Jurkat, Clone E6-1 (cell line): Measurements from ENCODE around the gene MTG2. TPM values are rescaled to one million over a fixed set of nuclear protein-coding genes. Genes with fewer than 3 reads are reported as not detected.

ENCODE experiments used
- DNase-seq: peaks from one replicate; pipeline ENCODE4 v3.0.0-alpha.2; 2011; ENCODE audit warnings: low read depth, low spot score
- H3K4me3 ChIP-seq: 2 replicates; pipeline ENCODE4 v1.5.1; 2011; ENCODE audit warnings: mild to moderate bottlenecking, low read length, control low read depth, moderate library complexity
- polyA plus RNA-seq: library from polyadenylated mRNA; unstranded; fragments of >200 nt; gene quantifications from one replicate; pipeline ENCODE4 v1.2.1, GENCODE V29; 2012; ENCODE audit warnings: missing spikeins; ENCODE audit not compliant: insufficient read length, insufficient read depth

Gene MTG2, protein sequence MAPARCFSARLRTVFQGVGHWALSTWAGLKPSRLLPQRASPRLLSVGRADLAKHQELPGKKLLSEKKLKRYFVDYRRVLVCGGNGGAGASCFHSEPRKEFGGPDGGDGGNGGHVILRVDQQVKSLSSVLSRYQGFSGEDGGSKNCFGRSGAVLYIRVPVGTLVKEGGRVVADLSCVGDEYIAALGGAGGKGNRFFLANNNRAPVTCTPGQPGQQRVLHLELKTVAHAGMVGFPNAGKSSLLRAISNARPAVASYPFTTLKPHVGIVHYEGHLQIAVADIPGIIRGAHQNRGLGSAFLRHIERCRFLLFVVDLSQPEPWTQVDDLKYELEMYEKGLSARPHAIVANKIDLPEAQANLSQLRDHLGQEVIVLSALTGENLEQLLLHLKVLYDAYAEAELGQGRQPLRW
- polyA plus RNA-seq: 31.2 TPM

DNA sequence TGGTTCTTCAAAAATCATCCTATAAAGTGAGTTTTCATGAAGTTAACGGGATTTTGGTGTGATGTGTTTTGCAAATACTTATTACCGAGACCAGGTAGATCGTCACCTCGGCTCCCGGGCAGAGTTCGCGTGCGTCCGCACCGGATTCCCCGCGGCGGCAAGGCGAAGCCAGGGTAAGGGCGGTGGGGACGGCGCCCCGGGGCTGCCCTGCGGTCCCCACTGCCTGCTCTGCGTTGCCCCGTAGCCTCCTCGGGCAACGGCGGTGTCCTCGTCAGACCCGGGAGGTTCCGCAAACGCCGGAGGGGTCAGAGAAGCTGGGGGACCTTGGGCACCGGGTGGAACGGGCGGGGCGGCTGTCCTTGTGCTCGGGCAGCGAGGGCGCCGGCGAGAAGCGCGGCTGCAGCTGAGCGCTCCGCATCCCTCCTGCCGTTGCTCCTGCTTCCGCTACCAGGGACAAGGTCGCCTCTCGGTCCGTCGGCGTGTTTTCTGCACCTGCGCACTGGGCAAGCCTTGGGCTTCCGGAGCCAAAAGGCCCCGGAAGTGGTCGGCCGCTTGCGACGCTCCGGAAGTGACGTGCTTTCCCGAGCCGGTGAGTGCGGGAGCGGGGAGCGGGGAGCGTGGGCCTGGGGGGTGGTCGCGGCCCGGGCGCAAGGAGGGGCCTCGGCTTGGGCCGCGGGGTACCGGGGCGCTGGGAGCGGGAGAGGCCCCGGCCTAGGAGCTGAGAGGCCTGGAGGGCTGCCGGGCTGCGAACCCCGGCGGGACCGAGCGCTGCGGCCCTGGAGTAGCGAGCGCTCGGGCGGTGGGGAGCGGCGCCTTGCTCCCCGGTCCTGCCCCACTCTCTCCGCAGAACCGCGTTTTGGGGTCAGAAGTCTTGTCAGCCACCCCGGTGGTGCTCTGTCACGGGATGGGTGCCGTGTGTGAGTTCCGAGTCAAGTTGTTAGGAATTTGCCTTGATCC, at the start of gene MTG2:
Gene MTG2, plus strand, starts transcription at position 560 of the 957 bp plus-strand sequence. CDS start 10,393 bp downstream, outside the sequence.
- DNase-seq: peak; percentile 95
- H3K4me3 ChIP-seq: peak within 1 kb of the TSS; percentile 95

DNA sequence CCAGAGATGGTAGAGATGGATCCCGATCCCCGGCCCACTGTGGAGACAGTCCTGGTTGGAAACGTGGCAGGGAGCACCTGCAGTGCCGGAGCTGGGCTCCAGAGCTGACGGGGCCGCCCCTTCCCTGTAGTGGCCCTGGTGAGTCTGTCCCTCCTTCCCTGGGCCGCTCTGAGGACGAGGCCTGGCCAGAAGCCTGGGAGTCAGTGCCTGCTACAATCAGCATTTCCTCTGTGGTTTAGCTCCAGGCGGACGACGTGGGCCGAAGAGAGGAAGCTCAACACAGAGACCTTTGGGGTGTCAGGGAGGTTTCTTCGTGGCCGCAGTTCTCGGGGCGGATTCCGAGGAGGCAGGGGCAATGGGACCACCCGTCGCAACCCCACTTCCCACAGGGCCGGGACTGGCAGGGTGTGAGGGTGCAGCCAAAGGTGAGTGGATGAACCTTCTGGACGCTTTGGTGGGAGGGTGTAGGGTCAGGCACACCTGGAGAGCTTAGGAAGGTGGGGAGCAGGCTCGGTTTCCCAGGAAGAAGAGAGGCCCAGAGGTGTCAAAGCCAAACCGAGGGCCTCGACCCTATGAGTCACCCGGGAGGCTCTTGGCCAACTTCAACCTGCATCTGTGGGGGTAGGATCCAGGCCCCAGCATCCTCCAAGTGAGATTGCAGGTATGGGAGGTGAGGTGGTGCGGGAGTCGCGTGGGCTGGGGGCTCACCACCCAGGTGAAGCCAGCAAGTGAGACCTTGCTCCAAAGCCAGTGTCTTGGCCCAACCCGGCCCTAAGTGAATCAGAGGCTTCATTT, 49.6 kb upstream of the MTG2 start:
- no peak for DNase-seq
- no peak overlapping the region for H3K4me3 ChIP-seq

DNA sequence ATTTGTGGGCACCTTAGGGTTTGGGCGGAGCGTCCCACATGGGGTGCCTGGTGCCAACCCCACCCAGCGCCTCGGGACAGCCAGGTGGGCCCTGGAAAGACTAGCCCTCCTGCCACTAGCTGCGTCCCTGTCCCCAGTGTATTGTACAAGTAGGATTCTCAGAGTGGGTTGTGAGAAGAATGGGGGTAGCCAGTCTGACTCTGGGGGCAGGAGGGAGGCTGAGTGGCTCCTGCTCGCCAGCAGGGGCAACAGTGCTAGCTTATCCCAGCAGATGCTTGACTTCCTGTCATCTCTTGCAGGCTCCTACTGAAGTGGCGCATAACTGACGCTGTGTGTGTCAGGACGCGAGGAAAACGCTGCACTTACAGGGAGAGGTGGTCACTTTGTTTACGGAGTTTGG, 49.0 kb upstream of the MTG2 start:
- no peak overlapping the region for H3K4me3 ChIP-seq
- DNase-seq: peak; percentile 33

DNA sequence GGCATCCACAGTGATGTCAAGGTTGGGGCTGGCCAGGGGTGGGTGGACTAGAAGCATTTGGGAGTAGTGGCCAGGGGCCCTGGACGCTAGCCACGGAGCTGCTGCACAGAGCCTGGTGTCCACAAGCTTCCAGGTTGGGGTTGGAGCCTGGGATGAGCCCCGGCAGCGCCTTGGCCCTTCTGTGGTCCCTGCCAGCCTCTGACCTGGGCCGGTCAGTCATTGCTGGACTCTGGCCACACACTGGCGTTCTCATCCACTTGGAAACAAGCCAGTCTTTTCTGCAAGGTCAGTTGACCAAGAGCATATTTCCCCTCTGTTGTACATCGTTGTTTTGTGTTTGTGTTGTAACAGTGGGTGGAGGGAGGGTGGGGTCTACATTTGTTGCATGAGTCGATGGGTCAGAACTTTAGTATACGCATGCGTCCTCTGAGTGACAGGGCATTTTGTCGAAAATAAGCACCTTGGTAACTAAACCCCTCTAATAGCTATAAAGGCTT, 48.0 kb upstream of the MTG2 start:
- no peak for DNase-seq

DNA sequence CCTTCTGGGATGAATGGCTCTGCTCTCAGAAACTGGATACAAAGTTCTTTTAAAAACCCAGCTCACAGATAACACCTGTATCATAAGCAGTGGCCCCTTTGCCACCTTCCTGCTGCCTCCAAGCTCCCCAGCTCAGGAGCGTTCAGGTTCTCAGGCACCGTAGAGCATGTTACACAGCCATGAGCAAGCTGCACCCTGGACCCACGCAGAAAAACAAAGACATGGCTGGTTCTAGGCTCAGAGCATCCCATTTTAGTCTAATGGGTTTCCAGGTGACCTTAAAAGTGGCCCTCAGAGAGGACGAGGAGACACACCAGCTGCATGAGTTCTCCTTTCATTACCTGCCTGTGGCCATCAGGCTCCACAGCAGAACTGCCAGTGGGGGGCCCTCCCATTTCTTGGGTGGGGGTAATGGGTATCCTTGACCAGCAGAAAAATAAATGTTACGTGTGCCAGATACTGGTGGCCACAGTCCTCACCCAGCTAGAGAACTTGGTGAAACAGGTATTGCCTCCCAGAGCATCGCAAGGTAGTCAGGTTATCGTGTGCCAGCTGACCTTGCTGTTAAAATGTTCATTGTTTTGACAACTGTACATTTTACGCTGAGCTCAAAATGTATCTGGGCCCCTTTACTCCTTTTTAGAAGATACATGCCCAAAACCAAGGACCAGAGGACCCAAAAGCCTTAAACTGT, 47.1 kb upstream of the MTG2 start:
- no peak overlapping the region for H3K4me3 ChIP-seq

More for the DNA sequence above, 48.0 kb upstream of the MTG2 start:
- no peak overlapping the region for H3K4me3 ChIP-seq

DNA sequence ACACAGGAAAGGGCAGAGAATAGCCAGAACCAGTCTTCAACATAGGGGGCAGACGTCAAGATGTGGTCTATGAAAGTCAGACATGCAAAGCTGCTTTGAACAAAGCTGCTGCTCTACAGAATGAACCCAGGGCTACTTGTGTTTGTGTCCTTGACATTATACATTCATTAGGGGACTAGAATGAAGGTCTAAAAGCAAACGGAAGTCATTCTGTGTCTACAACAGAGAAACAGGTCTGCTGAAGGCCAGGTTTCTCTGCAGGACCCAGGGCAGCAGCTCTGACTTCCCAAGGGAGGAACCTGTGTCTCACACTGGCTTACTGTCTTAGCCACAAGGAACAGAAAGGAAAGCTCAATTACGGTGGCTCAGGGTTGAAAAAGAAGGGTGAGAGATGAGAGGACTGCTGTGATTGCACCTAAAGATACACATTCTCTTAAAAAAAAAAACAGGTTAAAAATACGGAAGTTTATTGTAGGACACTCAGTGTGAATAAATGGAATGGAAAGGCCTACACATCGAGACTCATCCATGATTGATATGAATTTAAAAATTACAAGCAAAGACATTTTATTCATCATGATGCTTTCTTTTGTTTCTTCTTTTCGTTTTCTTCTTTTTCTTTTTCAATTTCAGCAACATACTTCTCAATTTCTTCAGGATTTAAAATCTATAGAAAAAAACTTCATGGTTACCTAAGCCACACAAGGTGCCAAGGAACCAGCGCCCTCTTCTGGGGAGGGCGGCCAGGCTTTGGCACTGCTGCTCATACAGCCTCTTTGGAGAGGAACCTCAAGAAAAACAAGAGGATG, 46.3 kb upstream of the MTG2 start:
- peak; percentile 58 for DNase-seq
- no peak overlapping the region for H3K4me3 ChIP-seq

More for the DNA sequence above, 47.1 kb upstream of the MTG2 start:
- DNase-seq: no peak

DNA sequence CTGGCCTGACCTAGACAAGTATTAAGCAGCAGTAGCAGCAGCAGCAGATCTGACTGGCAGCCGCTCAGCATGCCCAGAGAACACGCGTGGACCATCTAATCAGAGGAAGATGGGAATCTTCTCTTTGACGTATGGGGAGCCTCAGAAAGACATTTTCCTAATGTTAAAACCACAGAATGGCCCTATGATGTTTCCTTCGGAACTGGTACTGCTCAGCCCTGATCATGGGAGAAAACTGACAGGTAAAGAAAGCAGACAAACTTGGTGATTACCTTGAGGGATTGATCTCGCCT, 45.8 kb upstream of the MTG2 start:
- DNase-seq: no peak
- no peak overlapping the region for H3K4me3 ChIP-seq

DNA sequence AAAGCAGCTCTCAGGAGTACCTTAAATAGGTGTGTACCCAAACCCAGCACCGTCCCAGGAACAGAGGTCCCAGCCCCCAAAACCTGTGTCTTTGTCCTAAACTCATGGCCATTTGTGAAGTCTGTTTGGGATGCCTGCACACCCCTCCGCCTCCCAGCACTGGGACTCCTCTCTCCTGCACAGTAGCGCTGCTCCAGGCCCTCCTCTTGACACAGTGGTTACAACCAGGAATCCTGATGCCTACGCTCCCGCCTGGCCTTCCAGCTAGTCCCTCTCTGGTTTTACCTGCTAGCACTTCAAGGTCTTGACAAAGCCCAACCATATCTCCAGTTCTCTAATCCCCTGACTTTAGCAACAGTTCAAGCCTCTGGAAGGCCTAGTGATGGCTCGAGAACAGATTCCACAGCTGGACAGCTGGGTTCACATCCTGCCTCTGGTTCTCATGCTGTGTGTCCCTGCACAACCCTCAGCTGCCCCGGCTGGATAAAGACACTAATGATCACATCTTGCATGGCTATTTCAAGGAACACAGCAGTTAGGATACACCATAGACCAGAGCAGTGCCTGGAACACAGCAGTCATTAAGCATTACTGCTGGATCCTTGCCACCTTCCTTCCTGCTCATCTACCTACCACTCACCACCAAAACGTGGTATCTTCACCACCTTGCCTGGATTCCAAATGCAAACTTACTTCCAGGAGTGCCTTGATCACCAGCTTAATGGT, 45.2 kb upstream of the MTG2 start:
- H3K4me3 ChIP-seq: no peak overlapping the region
- no peak for DNase-seq

DNA sequence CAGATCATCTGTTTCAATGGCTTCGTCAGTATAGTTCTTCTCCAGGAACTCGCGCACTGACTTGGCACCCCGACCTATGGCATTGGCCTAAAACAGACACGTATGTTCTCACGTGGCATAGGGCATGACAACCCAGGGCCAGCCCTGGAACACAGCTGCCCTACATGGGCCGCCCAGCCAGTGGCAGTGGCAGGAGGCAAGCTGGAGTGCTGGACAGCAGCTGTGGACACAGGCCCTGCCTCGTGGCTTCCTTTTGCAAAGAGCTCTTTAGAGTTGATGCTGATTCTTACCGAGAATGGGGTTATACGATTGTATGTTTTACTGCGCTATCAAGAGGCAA, 44.7 kb upstream of the MTG2 start:
- no peak for DNase-seq
- no peak overlapping the region for H3K4me3 ChIP-seq

DNA sequence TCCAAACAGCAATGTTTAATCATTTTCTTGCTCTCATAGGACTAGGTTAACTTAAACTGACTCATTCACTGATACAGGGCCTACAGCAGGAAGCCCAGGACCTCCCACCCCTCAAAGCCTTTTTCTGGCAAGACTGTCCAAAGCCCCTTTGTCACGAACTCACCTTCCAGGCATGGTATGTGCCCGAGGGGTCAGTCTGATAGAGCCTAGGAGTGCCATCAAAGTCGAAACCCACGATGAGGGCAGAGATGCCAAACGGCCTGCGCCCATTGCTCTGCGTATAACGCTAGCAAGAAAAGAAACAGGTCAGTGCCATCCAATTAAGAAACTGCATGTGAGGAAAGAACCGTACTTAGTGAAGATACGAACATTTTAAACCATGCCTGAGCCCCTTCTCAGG, 43.9 kb upstream of the MTG2 start:
- DNase-seq: no peak
- no peak overlapping the region for H3K4me3 ChIP-seq

DNA sequence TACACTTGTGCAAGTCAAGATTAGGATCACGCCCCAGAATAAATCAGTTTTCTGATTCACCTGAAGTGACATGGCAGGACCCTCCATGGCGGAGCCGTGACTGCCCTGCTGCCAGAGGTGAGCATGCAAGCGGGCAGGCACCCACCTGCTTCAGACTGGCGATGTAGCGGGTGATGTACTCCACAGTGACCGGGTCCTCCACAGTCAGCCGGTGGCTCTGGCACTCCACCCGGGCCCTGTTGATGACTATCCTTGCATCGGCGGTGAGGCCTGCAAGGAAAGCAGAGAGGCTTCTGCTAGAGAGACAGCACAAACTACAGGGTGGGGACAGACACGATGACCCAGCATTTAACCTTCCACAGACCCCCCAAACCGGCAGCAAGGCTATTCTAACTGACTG, 43.2 kb upstream of the MTG2 start:
- no peak overlapping the region for H3K4me3 ChIP-seq
- no peak for DNase-seq

DNA sequence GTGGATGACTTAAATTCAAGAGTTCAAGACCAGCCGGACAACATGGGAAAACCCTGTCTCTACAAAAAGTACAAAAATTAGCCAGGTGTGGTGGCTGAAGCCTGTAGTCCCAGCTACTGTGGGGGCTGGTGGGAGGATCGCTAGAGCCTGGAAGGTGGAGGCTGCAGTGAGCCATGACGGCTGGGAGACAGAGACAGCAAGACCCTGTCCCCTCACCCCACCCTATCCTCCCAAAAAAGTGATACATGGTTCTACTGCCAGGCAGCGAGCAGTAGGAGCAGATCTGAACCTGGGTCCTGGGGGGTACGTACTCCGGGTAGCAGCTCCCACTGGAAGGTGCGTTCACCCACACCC, 41.8 kb upstream of the MTG2 start:
- H3K4me3 ChIP-seq: no peak overlapping the region

DNA sequence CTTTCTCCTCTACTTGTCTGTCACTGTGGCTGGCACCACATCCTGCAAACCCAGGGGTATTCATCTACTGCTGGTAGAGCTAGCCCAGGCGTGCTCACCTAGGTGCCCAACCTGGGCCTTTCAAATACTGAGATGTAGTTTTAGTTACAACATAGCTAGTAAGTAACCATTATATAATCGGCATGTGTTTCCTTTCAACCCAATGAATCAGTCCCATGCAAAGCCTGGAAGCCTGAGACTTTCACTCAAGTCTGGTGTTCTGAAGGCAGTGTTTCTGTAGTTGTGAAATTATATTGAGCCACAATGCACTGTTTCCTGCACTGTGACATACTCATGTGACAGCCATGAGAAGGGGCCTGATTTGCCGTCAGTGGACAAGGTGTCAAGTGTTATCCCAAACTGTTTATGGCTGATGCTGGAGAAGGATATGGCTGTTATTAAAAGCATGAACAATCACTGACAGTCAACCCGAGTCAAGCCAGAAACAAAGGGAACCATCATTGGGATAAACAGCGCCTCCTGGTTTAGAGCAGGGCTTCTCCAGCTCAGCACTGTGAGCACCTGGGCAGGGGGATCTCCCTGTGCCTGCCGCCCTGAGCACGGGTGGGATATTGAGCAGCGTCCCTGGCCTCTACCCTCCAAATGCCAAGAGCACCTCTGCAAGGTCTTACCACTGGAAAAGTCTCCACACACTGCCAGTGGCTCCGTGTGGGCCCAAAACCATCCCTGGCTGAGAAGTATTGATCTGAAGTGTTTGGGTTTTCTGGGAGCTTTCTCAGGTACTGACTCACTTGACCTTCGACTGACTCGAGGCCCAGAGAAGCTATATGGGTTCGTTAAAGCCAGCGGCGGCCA, 41.2 kb upstream of the MTG2 start:
- H3K4me3 ChIP-seq: peak overlapping the region; percentile 78

More for the DNA sequence above, 41.8 kb upstream of the MTG2 start:
- no peak for DNase-seq

DNA sequence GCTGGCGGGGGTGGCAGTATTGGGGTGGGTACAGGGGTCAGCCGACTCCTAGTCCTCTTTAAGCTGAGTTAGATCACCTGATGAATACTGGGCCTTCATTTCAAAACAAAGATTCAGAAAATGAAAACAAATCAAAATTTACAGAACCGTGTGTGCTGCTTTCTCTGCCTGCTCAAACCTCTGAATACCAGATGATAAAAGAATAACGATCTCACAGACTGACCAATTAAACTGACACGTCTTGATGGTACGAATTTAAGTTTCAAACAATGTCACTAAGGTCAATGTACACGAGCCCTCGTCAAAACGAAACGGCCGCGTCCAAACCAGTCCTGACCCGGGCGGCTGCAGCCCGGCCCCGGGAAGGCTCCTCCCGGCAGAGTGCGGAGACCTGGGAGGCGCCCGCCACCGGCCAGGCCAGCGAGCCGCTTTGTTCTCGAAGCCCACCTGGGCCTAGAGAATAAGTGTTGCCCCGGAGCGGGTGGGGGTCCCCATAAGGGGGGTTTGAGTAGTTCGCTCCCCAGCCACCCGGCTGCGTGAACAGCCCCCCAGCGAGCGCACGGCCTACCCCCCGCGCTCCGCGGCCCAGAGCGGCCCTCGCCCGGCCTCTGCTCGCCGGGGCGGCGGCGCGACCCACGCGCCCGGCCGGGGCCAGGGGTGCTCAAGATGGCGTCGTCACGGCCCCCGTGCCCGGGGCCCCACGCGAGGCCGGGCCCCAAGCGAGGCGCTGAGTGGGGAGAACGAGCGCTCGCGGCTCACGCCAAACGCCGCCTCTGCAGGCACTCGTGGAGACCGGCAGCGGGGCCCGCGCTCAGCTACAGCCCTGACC, 40.4 kb upstream of the MTG2 start:
- H3K4me3 ChIP-seq: peak overlapping the region; percentile 78
- no peak for DNase-seq

More for the DNA sequence above, 41.2 kb upstream of the MTG2 start:
- DNase-seq: peak; percentile 26

DNA sequence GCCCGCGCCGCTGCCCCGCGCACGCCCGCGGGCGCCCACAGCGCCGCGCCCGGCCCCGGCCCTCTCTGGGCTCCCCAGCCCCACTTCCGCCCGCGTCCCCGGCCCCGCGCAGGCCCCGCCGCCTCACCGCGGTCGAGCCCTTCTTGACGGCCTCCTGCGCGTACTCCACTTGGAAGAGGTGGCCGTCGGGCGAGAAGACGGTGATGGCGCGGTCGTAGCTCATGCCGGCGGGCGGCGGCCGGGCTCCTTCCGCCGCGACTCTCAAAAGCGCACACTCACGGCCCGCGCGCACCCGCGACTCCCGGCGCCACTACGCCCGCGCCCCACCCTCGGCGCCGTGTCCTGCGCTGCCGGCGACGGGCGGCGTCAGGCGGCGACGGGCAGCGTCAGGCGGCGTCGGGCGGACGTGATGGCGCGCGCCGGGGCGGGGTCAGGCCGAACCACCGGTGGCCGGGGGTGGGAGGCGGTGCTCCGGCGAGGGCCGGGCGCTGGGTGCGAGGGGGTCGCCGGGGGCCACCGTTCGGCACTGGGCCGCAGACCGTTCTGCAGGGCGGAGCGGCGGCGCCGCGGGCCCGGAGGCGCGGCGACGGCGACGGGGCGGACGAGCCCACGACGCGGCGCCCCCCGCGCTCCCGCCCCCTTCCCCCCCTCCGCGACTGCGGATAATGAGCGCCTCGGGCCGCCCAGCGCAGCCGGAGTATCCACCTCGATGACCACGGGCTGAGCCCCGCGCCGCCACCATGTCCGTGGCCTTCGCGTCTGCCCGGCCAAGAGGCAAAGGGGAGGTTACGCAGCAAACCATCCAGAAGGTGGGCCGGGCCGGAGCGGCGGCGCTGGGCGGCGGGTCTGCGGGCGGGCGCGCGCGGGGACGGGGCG, 39.5 kb upstream of the MTG2 start, which contains the start of the genes PSMA7 and SS18L1:
Gene PSMA7, minus strand, starts transcription at position 314 of the 876 bp plus-strand sequence. Its CDS starts 91 bp downstream, at position 223.
Gene SS18L1, plus strand, starts transcription at position 689 of the 876 bp plus-strand sequence. Its CDS starts 52 bp downstream, at position 741.
- DNase-seq: peak; percentile 64
- peak within 1 kb of the TSS; percentile 78 for H3K4me3 ChIP-seq
